ENCODE data around the gene COL23A1. TPM values are rescaled to one million over a fixed set of nuclear protein-coding genes. Genes with fewer than 3 reads are reported as not detected.

Gene COL23A1
- total RNA-seq, 1 experiment from 2014 or later, result 15.0 TPM

DNA sequence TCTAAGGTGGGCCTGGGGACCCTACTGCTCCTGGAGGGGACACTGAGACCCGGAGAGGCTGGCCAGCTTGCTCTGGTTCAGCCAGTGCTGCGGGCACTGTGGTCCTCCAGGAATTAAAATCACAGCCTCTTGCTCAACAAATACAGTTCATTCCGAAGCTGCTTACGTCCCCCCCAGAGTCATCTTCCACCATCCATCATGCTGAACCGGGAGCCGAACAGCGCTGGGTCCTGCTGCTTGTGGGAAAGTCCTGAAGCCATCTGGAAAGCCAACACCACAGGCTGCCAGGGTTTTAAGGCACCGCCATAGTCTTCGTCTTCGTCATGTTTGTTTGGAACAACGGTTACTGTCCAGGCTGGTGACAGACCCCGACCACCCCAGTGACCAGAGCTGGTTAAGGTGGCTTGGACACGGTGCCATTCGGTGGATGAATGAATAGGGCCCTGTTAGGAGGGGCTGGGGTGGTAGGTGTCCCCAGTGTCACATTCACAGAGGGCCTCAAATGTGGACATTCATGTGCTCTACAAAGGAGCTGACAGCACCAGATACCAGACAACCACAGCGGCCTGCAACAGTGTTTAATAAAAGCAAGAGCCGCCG lies 276.0 kb downstream of the COL23A1 start:
- CTCF ChIA-PET, result interaction anchor here (0.9 to 1.5 kb wide), 2 partner anchors 147 kb away, joined by 3 to 4 read pairs; no protein-coding TSS in a partner anchor

DNA sequence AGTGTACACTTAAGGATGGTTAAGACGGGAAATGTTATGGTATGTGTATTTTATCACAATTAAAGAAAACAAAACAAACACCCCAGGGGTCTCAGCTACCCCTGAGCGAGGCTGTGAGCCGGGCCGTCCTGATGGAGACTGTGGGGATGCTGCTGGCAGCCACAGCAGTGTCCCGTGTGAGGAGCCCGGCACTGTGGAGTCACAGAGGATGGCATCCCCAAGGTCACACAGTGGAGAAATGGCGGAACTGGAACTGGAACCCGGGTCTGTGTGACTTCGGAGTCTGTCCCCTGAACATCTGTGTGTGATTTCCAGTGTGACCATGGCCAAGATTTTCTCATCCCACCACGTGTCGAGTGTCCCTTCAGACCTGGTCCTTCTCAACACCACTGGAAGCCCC lies 276.9 kb downstream of the COL23A1 start:
- no peak overlapping the region for H3K4me3 Mint-ChIP-seq
- 0 out of 2 replicates have a peak overlapping the region, but pooled peaks have one; percentile 70 for H3K27ac Mint-ChIP-seq
- H3K9me3 Mint-ChIP-seq, result peaks cover 8% of the 10 kb centered on the region
- ATAC-seq (no peak), DNase-seq (ENCODE audit: low spot score) (no peak)
- CTCF ChIA-PET, result interaction anchor here (0.9 kb wide), 1 partner anchor 148 kb away, joined by 3 read pairs; no protein-coding TSS in a partner anchor
- H3K4me1 Mint-ChIP-seq, result peaks cover 9% of the 10 kb centered on the region
- POLR2A ChIA-PET, result no interaction called here
- no peaks in the 10 kb centered on the region for H3K36me3 Mint-ChIP-seq
- no peaks in the 10 kb centered on the region; the same call in 1 of the 2 replicates for H3K27me3 Mint-ChIP-seq (ENCODE audit: low read depth)
- no peak for TF ChIP-seq TCF7 (CRISPR knock-in tag; IDR thresholded peaks at IDR 0.05; ENCODE audit: low read depth)
- TF ChIP-seq SP1 (CRISPR knock-in tag; conservative IDR thresholded peaks at IDR 0.05), result no peak
- no peak for TF ChIP-seq ZNF219 (CRISPR knock-in tag; IDR thresholded peaks at IDR 0.05; ENCODE audit: borderline replicate concordance)
- TF ChIP-seq, protein P1, sequence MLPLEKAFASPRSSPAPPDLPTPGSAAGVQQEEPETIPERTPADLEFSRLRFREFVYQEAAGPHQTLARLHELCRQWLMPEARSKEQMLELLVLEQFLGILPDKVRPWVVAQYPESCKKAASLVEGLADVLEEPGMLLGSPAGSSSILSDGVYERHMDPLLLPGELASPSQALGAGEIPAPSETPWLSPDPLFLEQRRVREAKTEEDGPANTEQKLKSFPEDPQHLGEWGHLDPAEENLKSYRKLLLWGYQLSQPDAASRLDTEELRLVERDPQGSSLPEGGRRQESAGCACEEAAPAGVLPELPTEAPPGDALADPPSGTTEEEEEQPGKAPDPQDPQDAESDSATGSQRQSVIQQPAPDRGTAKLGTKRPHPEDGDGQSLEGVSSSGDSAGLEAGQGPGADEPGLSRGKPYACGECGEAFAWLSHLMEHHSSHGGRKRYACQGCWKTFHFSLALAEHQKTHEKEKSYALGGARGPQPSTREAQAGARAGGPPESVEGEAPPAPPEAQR (CRISPR knock-in tag; IDR thresholded peaks at IDR 0.05), result no peak
- TF ChIP-seq GABPB1 (CRISPR knock-in tag; IDR thresholded peaks at IDR 0.05), result no peak
- TF ChIP-seq, protein P2, sequence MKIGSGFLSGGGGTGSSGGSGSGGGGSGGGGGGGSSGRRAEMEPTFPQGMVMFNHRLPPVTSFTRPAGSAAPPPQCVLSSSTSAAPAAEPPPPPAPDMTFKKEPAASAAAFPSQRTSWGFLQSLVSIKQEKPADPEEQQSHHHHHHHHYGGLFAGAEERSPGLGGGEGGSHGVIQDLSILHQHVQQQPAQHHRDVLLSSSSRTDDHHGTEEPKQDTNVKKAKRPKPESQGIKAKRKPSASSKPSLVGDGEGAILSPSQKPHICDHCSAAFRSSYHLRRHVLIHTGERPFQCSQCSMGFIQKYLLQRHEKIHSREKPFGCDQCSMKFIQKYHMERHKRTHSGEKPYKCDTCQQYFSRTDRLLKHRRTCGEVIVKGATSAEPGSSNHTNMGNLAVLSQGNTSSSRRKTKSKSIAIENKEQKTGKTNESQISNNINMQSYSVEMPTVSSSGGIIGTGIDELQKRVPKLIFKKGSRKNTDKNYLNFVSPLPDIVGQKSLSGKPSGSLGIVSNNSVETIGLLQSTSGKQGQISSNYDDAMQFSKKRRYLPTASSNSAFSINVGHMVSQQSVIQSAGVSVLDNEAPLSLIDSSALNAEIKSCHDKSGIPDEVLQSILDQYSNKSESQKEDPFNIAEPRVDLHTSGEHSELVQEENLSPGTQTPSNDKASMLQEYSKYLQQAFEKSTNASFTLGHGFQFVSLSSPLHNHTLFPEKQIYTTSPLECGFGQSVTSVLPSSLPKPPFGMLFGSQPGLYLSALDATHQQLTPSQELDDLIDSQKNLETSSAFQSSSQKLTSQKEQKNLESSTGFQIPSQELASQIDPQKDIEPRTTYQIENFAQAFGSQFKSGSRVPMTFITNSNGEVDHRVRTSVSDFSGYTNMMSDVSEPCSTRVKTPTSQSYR (CRISPR knock-in tag; IDR thresholded peaks at IDR 0.05), result no peak
- TF ChIP-seq ESRRA (CRISPR knock-in tag; IDR thresholded peaks at IDR 0.05; ENCODE audit: borderline replicate concordance), result no peak
- TF ChIP-seq, protein P3, sequence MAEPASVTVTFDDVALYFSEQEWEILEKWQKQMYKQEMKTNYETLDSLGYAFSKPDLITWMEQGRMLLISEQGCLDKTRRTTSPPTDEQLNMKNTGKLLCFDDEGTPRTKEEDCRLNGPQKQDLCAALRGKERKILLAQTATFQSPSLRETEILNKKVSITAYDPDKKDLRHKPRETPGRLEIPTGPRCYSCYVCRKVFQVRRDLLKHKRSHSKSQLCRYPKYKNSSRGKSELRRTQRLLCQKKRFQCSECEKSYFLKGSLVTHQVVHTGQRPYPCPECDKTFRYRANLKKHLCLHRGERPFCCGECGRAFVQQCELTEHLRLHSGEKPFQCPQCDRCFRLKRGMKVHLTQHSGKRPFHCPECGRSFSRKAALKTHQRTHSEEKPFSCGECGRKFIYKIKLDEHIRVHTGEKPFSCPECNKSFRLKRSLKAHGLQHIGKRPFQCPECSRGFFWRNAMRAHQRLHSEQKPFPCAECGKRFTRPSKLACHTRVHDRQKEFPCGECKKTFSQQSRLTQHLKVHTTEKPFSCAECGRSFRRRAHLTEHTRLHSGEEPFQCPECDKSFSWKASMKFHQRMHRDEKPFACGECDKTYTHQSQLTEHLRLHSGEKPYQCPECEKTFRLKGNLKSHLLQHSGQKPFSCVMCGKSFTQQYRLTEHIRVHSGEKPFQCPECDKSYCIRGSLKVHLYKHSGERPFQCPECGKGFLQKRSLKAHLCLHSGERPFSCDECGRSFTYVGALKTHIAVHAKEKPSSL (CRISPR knock-in tag; conservative IDR thresholded peaks at IDR 0.05), result no peak
- no peak for TF ChIP-seq NR3C1 (CRISPR knock-in tag; conservative IDR thresholded peaks at IDR 0.05; ENCODE audit: low read depth)
- TF ChIP-seq, protein P4, sequence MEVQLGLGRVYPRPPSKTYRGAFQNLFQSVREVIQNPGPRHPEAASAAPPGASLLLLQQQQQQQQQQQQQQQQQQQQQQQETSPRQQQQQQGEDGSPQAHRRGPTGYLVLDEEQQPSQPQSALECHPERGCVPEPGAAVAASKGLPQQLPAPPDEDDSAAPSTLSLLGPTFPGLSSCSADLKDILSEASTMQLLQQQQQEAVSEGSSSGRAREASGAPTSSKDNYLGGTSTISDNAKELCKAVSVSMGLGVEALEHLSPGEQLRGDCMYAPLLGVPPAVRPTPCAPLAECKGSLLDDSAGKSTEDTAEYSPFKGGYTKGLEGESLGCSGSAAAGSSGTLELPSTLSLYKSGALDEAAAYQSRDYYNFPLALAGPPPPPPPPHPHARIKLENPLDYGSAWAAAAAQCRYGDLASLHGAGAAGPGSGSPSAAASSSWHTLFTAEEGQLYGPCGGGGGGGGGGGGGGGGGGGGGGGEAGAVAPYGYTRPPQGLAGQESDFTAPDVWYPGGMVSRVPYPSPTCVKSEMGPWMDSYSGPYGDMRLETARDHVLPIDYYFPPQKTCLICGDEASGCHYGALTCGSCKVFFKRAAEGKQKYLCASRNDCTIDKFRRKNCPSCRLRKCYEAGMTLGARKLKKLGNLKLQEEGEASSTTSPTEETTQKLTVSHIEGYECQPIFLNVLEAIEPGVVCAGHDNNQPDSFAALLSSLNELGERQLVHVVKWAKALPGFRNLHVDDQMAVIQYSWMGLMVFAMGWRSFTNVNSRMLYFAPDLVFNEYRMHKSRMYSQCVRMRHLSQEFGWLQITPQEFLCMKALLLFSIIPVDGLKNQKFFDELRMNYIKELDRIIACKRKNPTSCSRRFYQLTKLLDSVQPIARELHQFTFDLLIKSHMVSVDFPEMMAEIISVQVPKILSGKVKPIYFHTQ (CRISPR knock-in tag; IDR thresholded peaks at IDR 0.05), result no peak
- TF ChIP-seq JAZF1 (CRISPR knock-in tag; IDR thresholded peaks at IDR 0.05), result no peak
- TF ChIP-seq, protein P5, sequence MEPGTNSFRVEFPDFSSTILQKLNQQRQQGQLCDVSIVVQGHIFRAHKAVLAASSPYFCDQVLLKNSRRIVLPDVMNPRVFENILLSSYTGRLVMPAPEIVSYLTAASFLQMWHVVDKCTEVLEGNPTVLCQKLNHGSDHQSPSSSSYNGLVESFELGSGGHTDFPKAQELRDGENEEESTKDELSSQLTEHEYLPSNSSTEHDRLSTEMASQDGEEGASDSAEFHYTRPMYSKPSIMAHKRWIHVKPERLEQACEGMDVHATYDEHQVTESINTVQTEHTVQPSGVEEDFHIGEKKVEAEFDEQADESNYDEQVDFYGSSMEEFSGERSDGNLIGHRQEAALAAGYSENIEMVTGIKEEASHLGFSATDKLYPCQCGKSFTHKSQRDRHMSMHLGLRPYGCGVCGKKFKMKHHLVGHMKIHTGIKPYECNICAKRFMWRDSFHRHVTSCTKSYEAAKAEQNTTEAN (CRISPR knock-in tag; IDR thresholded peaks at IDR 0.05), result no peak

More for the DNA sequence above, 276.0 kb downstream of the COL23A1 start:
- Mint-ChIP-seq H3K4me1 (peaks cover 9% of the 10 kb centered on the region), H3K9me3 (peaks cover 8% of the 10 kb centered on the region), H3K4me3 (no peak overlapping the region), H3K27me3 (ENCODE audit: low read depth) (no peaks in the 10 kb centered on the region; the same call in 1 of the 2 replicates), H3K36me3 (no peaks in the 10 kb centered on the region), H3K27ac (no peak overlapping the region)
- TF ChIP-seq, protein P3 (CRISPR knock-in tag; conservative IDR thresholded peaks at IDR 0.05), result no peak
- TF ChIP-seq FOXP1 (CRISPR knock-in tag; IDR thresholded peaks at IDR 0.05; ENCODE audit: borderline replicate concordance), result no peak
- TF ChIP-seq EMX1 (CRISPR knock-in tag; IDR thresholded peaks at IDR 0.05), result no peak
- TF ChIP-seq ATF1 (CRISPR knock-in tag; IDR thresholded peaks at IDR 0.05), result no peak
- TF ChIP-seq GRHL2 (CRISPR knock-in tag; IDR thresholded peaks at IDR 0.05; ENCODE audit: insufficient replicate concordance, severe bottlenecking), result no peak
- TF ChIP-seq, protein P6, sequence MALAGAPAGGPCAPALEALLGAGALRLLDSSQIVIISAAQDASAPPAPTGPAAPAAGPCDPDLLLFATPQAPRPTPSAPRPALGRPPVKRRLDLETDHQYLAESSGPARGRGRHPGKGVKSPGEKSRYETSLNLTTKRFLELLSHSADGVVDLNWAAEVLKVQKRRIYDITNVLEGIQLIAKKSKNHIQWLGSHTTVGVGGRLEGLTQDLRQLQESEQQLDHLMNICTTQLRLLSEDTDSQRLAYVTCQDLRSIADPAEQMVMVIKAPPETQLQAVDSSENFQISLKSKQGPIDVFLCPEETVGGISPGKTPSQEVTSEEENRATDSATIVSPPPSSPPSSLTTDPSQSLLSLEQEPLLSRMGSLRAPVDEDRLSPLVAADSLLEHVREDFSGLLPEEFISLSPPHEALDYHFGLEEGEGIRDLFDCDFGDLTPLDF (CRISPR knock-in tag; IDR thresholded peaks at IDR 0.05), result no peak
- TF ChIP-seq, protein P7, sequence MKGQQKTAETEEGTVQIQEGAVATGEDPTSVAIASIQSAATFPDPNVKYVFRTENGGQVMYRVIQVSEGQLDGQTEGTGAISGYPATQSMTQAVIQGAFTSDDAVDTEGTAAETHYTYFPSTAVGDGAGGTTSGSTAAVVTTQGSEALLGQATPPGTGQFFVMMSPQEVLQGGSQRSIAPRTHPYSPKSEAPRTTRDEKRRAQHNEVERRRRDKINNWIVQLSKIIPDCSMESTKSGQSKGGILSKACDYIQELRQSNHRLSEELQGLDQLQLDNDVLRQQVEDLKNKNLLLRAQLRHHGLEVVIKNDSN (CRISPR knock-in tag; IDR thresholded peaks at IDR 0.05), result no peak
- TF ChIP-seq SOX15 (CRISPR knock-in tag; IDR thresholded peaks at IDR 0.05), result no peak
- POLR2A ChIA-PET, result no interaction called here
- ATAC-seq (no peak), DNase-seq (ENCODE audit: low spot score) (no peak)
